Tongue (tissue), 3 donors: Measurements from ENCODE around the gene RPL4. TPM values are rescaled to one million over a fixed set of nuclear protein-coding genes. Genes with fewer than 3 reads are reported as not detected.
A peak's percentile ranks its signal among the peaks of the same experiment; 100 is the strongest.

Experiments used
- DNase-seq: peaks from one replicate; pipeline ENCODE4 v3.0.0-alpha.2; 2015
- small RNA-seq: library from RNA; depleted of rRNA; stranded (forward); fragments of <200 nt; gene quantifications from one replicate; pipeline ENCODE3, GENCODE V24; 2014; ENCODE audit warnings: low replicate concordance
- total RNA-seq: library from RNA; depleted of rRNA; stranded (reverse); fragments of >200 nt; gene quantifications from one replicate; pipeline ENCODE4 v1.2.3, GENCODE V29; 2014

The RPL4 gene
- total RNA-seq, 1 donor from 2014 or later = 5,398 TPM

GRCh38 chr15:66454143-66454542 is 50.5 kb downstream of the RPL4 start:
- no peak for DNase-seq

DNA sequence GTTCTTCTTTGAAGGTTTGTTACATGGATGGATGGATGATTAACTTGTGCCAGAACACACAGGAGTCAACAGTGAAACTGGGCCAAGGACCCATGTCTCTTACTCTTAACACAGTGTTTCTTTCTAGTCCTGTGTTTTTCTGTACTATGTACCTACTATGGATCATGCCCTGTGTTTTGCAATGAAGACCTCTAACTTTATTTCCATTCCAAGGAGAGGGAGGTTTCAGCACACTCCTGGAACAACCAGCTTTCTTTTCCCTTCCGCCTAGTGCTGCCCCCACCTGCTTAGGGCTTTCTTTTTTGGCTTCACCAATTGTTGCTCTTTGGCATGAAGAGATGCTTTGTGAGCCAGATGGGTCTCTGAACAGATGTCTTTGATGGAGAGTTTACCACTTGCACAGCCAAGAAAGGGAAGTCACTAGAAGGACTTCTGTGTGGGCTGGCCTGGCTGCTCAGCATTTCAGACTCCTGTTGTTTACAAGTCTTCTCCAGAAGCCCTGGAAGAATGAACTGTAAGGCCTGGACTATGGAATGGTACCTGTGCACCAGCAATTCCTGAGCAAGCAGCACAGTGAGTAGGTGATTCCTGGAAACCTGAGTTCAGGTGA is 51.6 kb downstream of the RPL4 start:
- peak; percentile 88 for DNase-seq

GRCh38 chr15:66452420-66452819 is 52.2 kb downstream of the RPL4 start:
- peak; percentile 57 for DNase-seq

Small RNA genes lying within 50 kb of the gene (small RNA-seq; reads per million reads assigned to genes)
- gene MIR4512 = not detected
- not detected for gene RF01159
- not detected for gene SNORD16
- gene SNORD18A = not detected
- gene SNORD18B = not detected
- gene SNORD18C = not detected

Other genes starting within 250 kb of the RPL4 start
- 42.0 TPM for gene DIS3L, start 211.3 kb downstream of the RPL4 start, total RNA-seq
- 10.7 TPM for gene TIPIN, start 148.2 kb downstream of the RPL4 start, total RNA-seq
- gene MAP2K1, start 117.9 kb downstream of the RPL4 start, total RNA-seq = 46.7 TPM
- 22.8 TPM for gene SNAPC5, start 7.1 kb downstream of the RPL4 start, total RNA-seq
- 12.0 TPM for gene ZWILCH, start 471 bp upstream of the RPL4 start, total RNA-seq
- gene LCTL, start 61.1 kb upstream of the RPL4 start, total RNA-seq = not detected
- 9.0 TPM for gene SMAD6, start 197.4 kb upstream of the RPL4 start, total RNA-seq